Naive B cell (primary cell): ENCODE measurements around the gene CCDC185. TPM values are rescaled to one million over a fixed set of nuclear protein-coding genes. Genes with fewer than 3 reads are reported as not detected.

Source experiments
- ATAC-seq, 2 donors: fragments of 150-1000 bp; cut with Tn5 transposase; 2 replicates each; pipeline ENCODE4 v1.10.0; 2021; ENCODE audit warnings: low read depth in 2 of 2, mild to moderate bottlenecking in 2 of 2, moderate library complexity in 2 of 2
- DNase-seq: peaks from one replicate; pipeline ENCODE4 v3.0.0; 2022
- H3K27ac Mint-ChIP-seq, 6 donors: one replicate each; pipeline ENCODE4 v1.8.0; 2020 to 2022; ENCODE audit warnings: mild to moderate bottlenecking in 6 of 6, mixed read lengths in 6 of 6, moderate library complexity in 5 of 6, inconsistent platforms in 2 of 6
- H3K27me3 Mint-ChIP-seq, 3 donors: one replicate each; pipeline ENCODE4 v1.8.0; 2021 to 2022; ENCODE audit warnings: mixed read lengths in 3 of 3, mild to moderate bottlenecking in 1 of 3
- H3K36me3 Mint-ChIP-seq, 2 donors: one replicate each; pipeline ENCODE4 v1.8.0; 2020 to 2022; ENCODE audit warnings: mixed read lengths in 2 of 2, inconsistent platforms in 1 of 2, mild to moderate bottlenecking in 1 of 2
- H3K4me1 Mint-ChIP-seq, 3 donors: one replicate each; pipeline ENCODE4 v1.8.0; 2020 to 2022; ENCODE audit warnings: mixed read lengths in 3 of 3, inconsistent platforms in 1 of 3, mild to moderate bottlenecking in 1 of 3, moderate library complexity in 1 of 3
- H3K4me3 Mint-ChIP-seq, 8 donors: one replicate each; pipeline ENCODE4 v1.8.0; 2020 to 2022; ENCODE audit warnings: mild to moderate bottlenecking in 8 of 8, mixed read lengths in 8 of 8, moderate library complexity in 8 of 8, inconsistent platforms in 2 of 8
- H3K9me3 Mint-ChIP-seq, 7 donors: one replicate each; pipeline ENCODE4 v1.8.0; 2020 to 2022; ENCODE audit warnings: mixed read lengths in 7 of 7, mild to moderate bottlenecking in 5 of 7, inconsistent platforms in 2 of 7, moderate library complexity in 1 of 7
- polyA plus RNA-seq, 6 donors: library from polyadenylated mRNA; unstranded; fragments of 300-500 nt; fragmentation: Illumina TruSeq; gene quantifications; one replicate each; pipeline ENCODE4 v1.2.3, GENCODE V29; 2021; ENCODE audit warnings: low read depth in 6 of 6

The CCDC185 gene
- polyA plus RNA-seq: not detected

GRCh38 chr1:223393275-223394214 lies at the start of gene CCDC185:
Gene CCDC185, plus strand, starts transcription at chr1:223393415. Its CDS starts 61 bp downstream, at chr1:223393476.
- H3K9me3 Mint-ChIP-seq: peaks cover 0 to 20% (median 10%) of the 10 kb centered on the region in 7 donors
- H3K36me3 Mint-ChIP-seq: peaks cover 0 to 4% of the 10 kb centered on the region in 2 donors
- peak within 1 kb of the TSS in 1 of 6 donors; percentile 30 for H3K27ac Mint-ChIP-seq
- H3K4me3 Mint-ChIP-seq: no peak within 1 kb of the TSS
- DNase-seq: no peak
- H3K27me3 Mint-ChIP-seq: peaks cover 28 to 43% (median 37%) of the 10 kb centered on the region in 3 donors
- ATAC-seq: no peak
- H3K4me1 Mint-ChIP-seq: no peaks in the 10 kb centered on the region

- H3K4me1 Mint-ChIP-seq: no peaks in the 10 kb centered on the region
- no peak overlapping the region for H3K4me3 Mint-ChIP-seq
- H3K9me3 Mint-ChIP-seq: no peaks in the 10 kb centered on the region
- H3K27ac Mint-ChIP-seq: no peak overlapping the region
- DNase-seq (no peak), ATAC-seq (no peak)
- peaks cover 7 to 33% (median 15%) of the 10 kb centered on the region in 3 donors for H3K27me3 Mint-ChIP-seq
- no peaks in the 10 kb centered on the region for H3K36me3 Mint-ChIP-seq
These were observed 49.5 kb upstream of the CCDC185 start for GRCh38 chr1:223343692-223344091.

DNA sequence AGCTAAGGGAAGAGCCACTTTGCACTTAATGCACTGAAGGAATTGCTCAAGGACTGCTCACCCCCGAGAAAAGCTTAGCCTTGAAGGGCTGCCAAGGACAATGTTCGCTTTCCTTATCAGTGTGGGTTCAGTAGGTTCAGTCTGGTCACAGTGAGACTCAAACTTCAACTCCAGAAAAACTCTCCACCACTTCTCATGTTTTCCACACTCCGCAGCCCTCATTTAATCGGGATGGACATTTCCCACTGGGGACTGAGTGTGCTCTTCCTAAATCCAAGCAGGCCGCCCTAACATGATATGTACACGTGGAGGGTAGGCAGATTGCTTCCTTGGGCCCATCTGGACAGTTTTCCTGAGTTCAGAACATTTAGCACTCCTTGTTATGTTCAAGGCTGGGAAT lies 48.7 kb upstream of the CCDC185 start:
- H3K27ac Mint-ChIP-seq: no peak overlapping the region
- peaks cover 5 to 27% (median 10%) of the 10 kb centered on the region in 3 donors for H3K27me3 Mint-ChIP-seq
- H3K4me3 Mint-ChIP-seq: no peak overlapping the region
- no peaks in the 10 kb centered on the region for H3K4me1 Mint-ChIP-seq
- H3K36me3 Mint-ChIP-seq: no peaks in the 10 kb centered on the region
- no peak for ATAC-seq
- H3K9me3 Mint-ChIP-seq: no peaks in the 10 kb centered on the region
- no peak for DNase-seq

GRCh38 chr1:223345720-223346119 lies 47.5 kb upstream of the CCDC185 start:
- no peak overlapping the region for H3K4me3 Mint-ChIP-seq
- peaks cover 0 to 2% (median 0%) of the 10 kb centered on the region in 7 donors for H3K9me3 Mint-ChIP-seq
- peaks cover 5 to 32% (median 10%) of the 10 kb centered on the region in 3 donors for H3K27me3 Mint-ChIP-seq
- no peaks in the 10 kb centered on the region for H3K4me1 Mint-ChIP-seq
- no peaks in the 10 kb centered on the region for H3K36me3 Mint-ChIP-seq
- DNase-seq (no peak), ATAC-seq (no peak)
- H3K27ac Mint-ChIP-seq: no peak overlapping the region

DNA sequence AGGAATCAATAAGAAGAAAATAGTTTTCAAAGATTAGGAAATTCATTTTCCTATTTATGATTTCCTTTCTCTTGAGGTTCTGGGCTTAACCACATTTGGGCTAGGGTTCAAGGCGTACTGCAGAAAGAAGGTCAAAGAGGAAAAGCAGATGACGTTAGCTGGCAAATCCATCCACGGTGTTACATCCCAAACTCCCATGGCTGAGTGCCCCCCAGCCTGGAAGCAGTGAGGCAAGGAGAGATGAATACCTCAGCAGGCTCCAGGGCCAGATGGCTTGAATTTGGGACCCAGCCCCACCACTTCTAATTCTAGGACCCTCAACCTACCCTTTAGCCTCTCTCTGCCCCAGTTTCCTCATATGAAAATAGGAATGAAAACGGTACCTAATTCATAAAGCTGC lies 46.9 kb upstream of the CCDC185 start:
- H3K27ac Mint-ChIP-seq: peak overlapping the region in 1 of 6 donors; percentile 46
- ATAC-seq (no peak), DNase-seq (no peak)
- peaks cover 5 to 36% (median 10%) of the 10 kb centered on the region in 3 donors for H3K27me3 Mint-ChIP-seq
- H3K36me3 Mint-ChIP-seq: no peaks in the 10 kb centered on the region
- no peaks in the 10 kb centered on the region for H3K4me1 Mint-ChIP-seq
- peaks cover 0 to 2% (median 0%) of the 10 kb centered on the region in 7 donors for H3K9me3 Mint-ChIP-seq
- H3K4me3 Mint-ChIP-seq: no peak overlapping the region

GRCh38 chr1:223347583-223347982 lies 45.6 kb upstream of the CCDC185 start:
- H3K4me3 Mint-ChIP-seq: no peak overlapping the region
- H3K4me1 Mint-ChIP-seq: no peaks in the 10 kb centered on the region
- DNase-seq: no peak
- no peak overlapping the region for H3K27ac Mint-ChIP-seq
- H3K9me3 Mint-ChIP-seq: peaks cover 0 to 2% (median 0%) of the 10 kb centered on the region in 7 donors
- peaks cover 10 to 42% (median 10%) of the 10 kb centered on the region in 3 donors for H3K27me3 Mint-ChIP-seq
- ATAC-seq: no peak
- no peaks in the 10 kb centered on the region for H3K36me3 Mint-ChIP-seq

DNA sequence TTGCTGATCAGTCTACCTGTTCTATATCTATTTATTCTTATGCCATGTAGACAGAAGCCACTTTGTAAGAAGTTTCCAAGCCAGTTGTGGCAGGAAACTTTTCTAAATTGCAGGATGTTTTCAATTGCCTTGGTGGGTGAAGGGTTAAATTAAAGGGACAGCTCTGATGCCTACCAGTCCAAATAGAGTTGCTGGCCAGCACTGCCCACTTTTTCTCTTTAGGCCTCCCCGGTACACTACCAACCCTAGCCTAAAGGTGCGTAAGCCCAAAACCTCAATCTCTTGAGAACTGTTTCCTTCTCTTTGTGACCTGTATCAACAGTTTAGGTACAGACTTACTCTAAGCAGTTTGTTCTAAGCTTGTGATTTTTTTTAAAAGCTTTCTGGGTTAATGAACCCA lies 44.8 kb upstream of the CCDC185 start:
- H3K27ac Mint-ChIP-seq: no peak overlapping the region
- H3K9me3 Mint-ChIP-seq: peaks cover 0 to 2% (median 0%) of the 10 kb centered on the region in 7 donors
- DNase-seq (no peak), ATAC-seq (no peak)
- H3K36me3 Mint-ChIP-seq: no peaks in the 10 kb centered on the region
- H3K4me3 Mint-ChIP-seq: no peak overlapping the region
- H3K27me3 Mint-ChIP-seq: peaks cover 18 to 50% (median 18%) of the 10 kb centered on the region in 3 donors
- H3K4me1 Mint-ChIP-seq: no peaks in the 10 kb centered on the region

DNA sequence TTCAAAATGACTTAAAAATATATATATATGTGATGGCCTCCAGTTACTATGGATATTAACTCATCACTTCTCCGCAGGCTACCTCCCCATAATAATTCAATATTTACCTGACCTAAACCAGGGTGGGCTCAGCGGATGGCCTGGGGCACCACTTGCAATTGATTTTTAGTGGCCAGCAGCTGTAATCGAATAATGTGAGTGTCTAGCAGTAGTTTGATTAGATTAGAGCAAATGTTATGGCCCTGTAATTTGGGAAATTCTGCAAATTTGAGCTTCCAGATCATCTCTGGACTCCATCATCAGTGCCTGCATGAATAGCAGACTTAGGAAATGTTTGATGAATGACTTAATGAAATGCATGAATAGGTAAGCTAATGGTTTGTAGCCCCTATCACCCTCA lies 44.0 kb upstream of the CCDC185 start:
- H3K27ac Mint-ChIP-seq: no peak overlapping the region

DNA sequence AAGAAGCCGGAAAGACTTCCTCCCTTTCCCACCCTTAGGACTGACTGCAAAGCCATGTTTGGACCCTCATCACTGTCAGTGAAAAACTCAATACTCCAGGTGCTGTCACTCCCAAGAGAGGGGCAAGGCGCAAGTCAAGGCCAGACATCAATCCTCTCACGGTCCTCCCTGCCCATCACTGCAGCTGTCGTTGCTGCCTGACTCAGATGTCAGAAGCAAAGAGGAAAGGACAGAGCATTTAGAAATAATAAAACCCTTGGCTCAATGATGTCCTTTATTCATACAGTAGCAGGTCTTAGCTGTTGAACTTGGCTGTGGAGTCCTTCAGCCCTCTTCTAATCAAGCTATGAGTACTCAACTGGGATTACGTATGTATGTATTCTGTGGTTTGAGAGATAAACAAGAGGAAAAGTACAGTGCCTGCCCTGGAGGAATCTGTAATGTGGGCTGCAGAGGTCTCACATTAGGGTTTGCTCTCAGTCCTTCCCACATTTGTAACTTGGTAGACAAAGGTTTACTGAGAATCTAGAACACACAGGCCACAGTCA lies 42.8 kb upstream of the CCDC185 start:
- ATAC-seq: no peak
- peaks cover 0 to 2% (median 0%) of the 10 kb centered on the region in 7 donors for H3K9me3 Mint-ChIP-seq
- peaks cover 20 to 40% (median 21%) of the 10 kb centered on the region in 3 donors for H3K27me3 Mint-ChIP-seq
- DNase-seq: no peak
- no peaks in the 10 kb centered on the region for H3K36me3 Mint-ChIP-seq
- no peak overlapping the region for H3K27ac Mint-ChIP-seq
- no peaks in the 10 kb centered on the region for H3K4me1 Mint-ChIP-seq
- no peak overlapping the region for H3K4me3 Mint-ChIP-seq

More for the DNA sequence above, 44.0 kb upstream of the CCDC185 start:
- H3K36me3 Mint-ChIP-seq: no peaks in the 10 kb centered on the region
- H3K4me3 Mint-ChIP-seq: no peak overlapping the region
- peaks cover 18 to 49% (median 22%) of the 10 kb centered on the region in 3 donors for H3K27me3 Mint-ChIP-seq
- no peaks in the 10 kb centered on the region for H3K4me1 Mint-ChIP-seq
- H3K9me3 Mint-ChIP-seq: peaks cover 0 to 2% (median 0%) of the 10 kb centered on the region in 7 donors
- no peak for DNase-seq
- ATAC-seq: no peak

- DNase-seq: no peak
- ATAC-seq: no peak
- H3K4me3 Mint-ChIP-seq: no peak overlapping the region
- H3K4me1 Mint-ChIP-seq: no peaks in the 10 kb centered on the region
- H3K9me3 Mint-ChIP-seq: peaks cover 0 to 2% (median 0%) of the 10 kb centered on the region in 7 donors
- H3K36me3 Mint-ChIP-seq: no peaks in the 10 kb centered on the region
- no peak overlapping the region for H3K27ac Mint-ChIP-seq
- peaks cover 27 to 42% (median 29%) of the 10 kb centered on the region in 3 donors for H3K27me3 Mint-ChIP-seq
These were observed 40.3 kb upstream of the CCDC185 start for GRCh38 chr1:223352944-223353343.

GRCh38 chr1:223353939-223354338 lies 39.3 kb upstream of the CCDC185 start:
- ATAC-seq: no peak
- peaks cover 29 to 46% (median 36%) of the 10 kb centered on the region in 3 donors for H3K27me3 Mint-ChIP-seq
- peak overlapping the region in 1 of 6 donors; percentile 54 for H3K27ac Mint-ChIP-seq
- no peak overlapping the region for H3K4me3 Mint-ChIP-seq
- peaks cover 0 to 2% (median 0%) of the 10 kb centered on the region in 7 donors for H3K9me3 Mint-ChIP-seq
- H3K36me3 Mint-ChIP-seq: no peaks in the 10 kb centered on the region
- H3K4me1 Mint-ChIP-seq: no peaks in the 10 kb centered on the region
- no peak for DNase-seq

DNA sequence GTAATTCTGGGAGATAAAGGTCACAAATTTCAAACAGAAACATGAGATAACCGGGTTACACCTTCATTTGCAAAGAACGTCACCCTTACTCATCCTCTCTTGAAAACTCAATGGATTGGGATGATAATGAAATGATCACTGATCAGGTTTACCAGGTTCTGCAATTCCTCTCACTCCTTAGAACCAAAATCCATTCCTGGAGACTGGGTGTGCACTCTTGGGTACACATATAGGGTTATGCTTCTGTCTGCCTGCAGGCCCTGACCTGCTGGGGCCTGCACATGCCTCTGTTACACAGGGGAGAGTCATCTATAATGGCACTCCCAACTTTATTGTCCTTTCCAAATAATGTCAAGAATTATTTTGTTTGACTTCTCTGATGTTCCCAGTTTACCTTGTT lies 37.5 kb upstream of the CCDC185 start:
- ATAC-seq (no peak), DNase-seq (no peak)
- Mint-ChIP-seq H3K27ac (no peak overlapping the region), H3K9me3 (peaks cover 0 to 2% (median 0%) of the 10 kb centered on the region in 7 donors), H3K4me3 (no peak overlapping the region), H3K36me3 (no peaks in the 10 kb centered on the region), H3K27me3 (peaks cover 46 to 58% (median 51%) of the 10 kb centered on the region in 3 donors), H3K4me1 (no peaks in the 10 kb centered on the region)

GRCh38 chr1:223358826-223359225 lies 34.4 kb upstream of the CCDC185 start:
- no peak overlapping the region for H3K27ac Mint-ChIP-seq
- peaks cover 8 to 11% (median 10%) of the 10 kb centered on the region in 3 donors for H3K4me1 Mint-ChIP-seq
- H3K9me3 Mint-ChIP-seq: peaks cover 0 to 2% (median 0%) of the 10 kb centered on the region in 7 donors
- DNase-seq (no peak), ATAC-seq (no peak)
- H3K4me3 Mint-ChIP-seq: no peak overlapping the region
- H3K36me3 Mint-ChIP-seq: no peaks in the 10 kb centered on the region
- H3K27me3 Mint-ChIP-seq: peaks cover 55 to 70% (median 67%) of the 10 kb centered on the region in 3 donors
